B cell (primary cell): ENCODE measurements around the gene WWC2.

Experiments used
- EZH2 ChIP-seq: IDR thresholded peaks from 2 replicates; pipeline ENCODE4 v1.6.1; 2012; ENCODE audit warnings: borderline replicate concordance, low read depth, mild to moderate bottlenecking, moderate library complexity, low read length; ENCODE audit not compliant: insufficient read depth, poor library complexity, severe bottlenecking
- TF ChIP-seq, protein P1 (sequence below): fragments of 200-600 bp; IDR thresholded peaks from one replicate; pipeline ENCODE4 v1.8.0; 2022; ENCODE audit warnings: antibody characterized with exemption, mild to moderate bottlenecking

DNA sequence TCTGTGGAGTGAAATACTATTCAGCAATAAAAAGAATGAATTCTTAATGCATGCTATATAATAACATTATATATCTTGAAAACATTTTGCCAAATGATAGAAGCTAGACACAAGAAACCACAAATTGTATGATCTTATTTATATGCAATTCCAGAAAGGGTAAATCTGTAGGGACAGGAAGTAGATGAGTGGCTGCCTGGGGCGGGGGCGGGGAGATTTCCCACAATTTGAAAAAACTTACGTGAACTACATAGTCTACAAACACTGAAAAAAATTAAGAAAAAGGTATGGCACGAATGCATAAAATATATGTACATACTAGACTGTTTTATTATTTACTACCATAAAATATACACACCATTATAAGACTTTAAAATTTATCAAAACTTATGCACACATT, 81.6 kb downstream of the WWC2 start:
- TF ChIP-seq, protein P1, sequence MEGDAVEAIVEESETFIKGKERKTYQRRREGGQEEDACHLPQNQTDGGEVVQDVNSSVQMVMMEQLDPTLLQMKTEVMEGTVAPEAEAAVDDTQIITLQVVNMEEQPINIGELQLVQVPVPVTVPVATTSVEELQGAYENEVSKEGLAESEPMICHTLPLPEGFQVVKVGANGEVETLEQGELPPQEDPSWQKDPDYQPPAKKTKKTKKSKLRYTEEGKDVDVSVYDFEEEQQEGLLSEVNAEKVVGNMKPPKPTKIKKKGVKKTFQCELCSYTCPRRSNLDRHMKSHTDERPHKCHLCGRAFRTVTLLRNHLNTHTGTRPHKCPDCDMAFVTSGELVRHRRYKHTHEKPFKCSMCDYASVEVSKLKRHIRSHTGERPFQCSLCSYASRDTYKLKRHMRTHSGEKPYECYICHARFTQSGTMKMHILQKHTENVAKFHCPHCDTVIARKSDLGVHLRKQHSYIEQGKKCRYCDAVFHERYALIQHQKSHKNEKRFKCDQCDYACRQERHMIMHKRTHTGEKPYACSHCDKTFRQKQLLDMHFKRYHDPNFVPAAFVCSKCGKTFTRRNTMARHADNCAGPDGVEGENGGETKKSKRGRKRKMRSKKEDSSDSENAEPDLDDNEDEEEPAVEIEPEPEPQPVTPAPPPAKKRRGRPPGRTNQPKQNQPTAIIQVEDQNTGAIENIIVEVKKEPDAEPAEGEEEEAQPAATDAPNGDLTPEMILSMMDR, result no peak
- TF ChIP-seq EZH2, result no peak
